ENCODE results near the gene KCNG2.

KCNG2 gene

DNA sequence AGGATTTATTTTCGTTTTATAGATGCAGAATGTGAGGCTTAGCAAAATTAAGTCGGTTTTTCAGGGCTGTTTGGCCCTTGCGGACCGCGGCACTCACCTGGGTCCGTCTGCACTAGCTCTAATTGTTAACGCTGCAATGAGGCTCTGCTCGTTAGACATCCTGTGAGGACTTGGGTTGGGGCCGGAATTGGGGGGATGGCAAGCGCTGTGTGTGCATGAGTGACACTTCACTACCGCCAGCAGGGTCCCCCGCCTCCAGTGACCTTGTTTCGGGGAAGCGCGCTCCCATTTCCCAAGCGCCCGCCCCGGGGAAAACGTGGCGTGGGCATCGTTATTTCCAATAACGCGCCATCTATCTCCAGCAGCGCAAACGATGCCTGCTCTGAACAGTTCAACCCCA lies 54.2 kb downstream of the KCNG2 start:
- no peak for TF ChIP-seq CTCF (IDR thresholded peaks at IDR 0.05)
- peak in 1 of 2 donors; percentile 34 for DNase-seq
- peaks cover 0 to 24% of the 10 kb centered on the region in 2 donors for H3K27me3 ChIP-seq
- H3K36me3 ChIP-seq, result no peaks in the 10 kb centered on the region
- peaks cover 0 to 6% (median 0%) of the 10 kb centered on the region in 4 donors for H3K4me1 ChIP-seq
- no peaks in the 10 kb centered on the region for H3K9me3 ChIP-seq
- no peak overlapping the region for H3K27ac ChIP-seq
- no peak overlapping the region for H3K4me3 ChIP-seq
- intact Hi-C loops (cut with DNase I; ENCODE audit: low total_unique reads), result no loop called here

- Histone ChIP-seq H3K9me3 (no peaks in the 10 kb centered on the region), H3K4me3 (no peak overlapping the region), H3K27ac (no peak overlapping the region), H3K4me1 (peaks cover 0 to 13% (median 0%) of the 10 kb centered on the region in 4 donors), H3K36me3 (no peaks in the 10 kb centered on the region), H3K27me3 (peaks cover 0 to 24% of the 10 kb centered on the region in 2 donors)
- TF ChIP-seq CTCF (IDR thresholded peaks at IDR 0.05), result no peak
- intact Hi-C loops (cut with DNase I; ENCODE audit: low total_unique reads), result no loop called here
- peak in 1 of 2 donors; percentile 56 for DNase-seq
These were observed 55.0 kb downstream of the KCNG2 start for GRCh38 chr18:79852561-79853302.

- H3K4me1 ChIP-seq, result peaks cover 0 to 13% (median 0%) of the 10 kb centered on the region in 4 donors
- DNase-seq, result peak in 1 of 2 donors; percentile 58
- no peak for TF ChIP-seq CTCF (IDR thresholded peaks at IDR 0.05)
- no peak overlapping the region for H3K4me3 ChIP-seq
- H3K27me3 ChIP-seq, result peaks cover 0 to 24% of the 10 kb centered on the region in 2 donors
- H3K36me3 ChIP-seq, result no peaks in the 10 kb centered on the region
- no peaks in the 10 kb centered on the region for H3K9me3 ChIP-seq
- H3K27ac ChIP-seq, result no peak overlapping the region
- intact Hi-C loops (cut with DNase I; ENCODE audit: low total_unique reads), result no loop called here
These were observed 55.7 kb downstream of the KCNG2 start for GRCh38 chr18:79853303-79853992.

DNA sequence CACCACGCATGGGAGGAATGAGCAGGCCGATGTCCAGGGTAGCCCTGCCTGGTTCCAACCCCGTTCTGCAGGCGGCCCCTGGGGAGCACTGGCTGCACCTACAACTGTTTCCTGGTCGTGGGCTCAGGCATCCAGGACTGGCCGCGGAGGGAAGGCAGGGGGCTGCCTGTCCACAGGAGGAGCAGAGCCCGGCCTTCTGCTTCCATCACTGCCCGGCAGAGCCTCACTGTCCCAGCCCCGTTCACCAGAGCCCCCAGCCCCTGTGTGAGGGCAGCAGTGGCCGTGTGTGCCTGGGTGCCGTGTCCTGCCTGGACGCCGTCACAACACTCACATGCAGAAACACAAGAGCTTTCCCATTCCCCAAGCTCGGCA lies 56.2 kb downstream of the KCNG2 start:
- H3K27ac ChIP-seq, result no peak overlapping the region
- no peak overlapping the region for H3K4me3 ChIP-seq
- intact Hi-C loops (cut with DNase I; ENCODE audit: low total_unique reads), result no loop called here
- H3K9me3 ChIP-seq, result no peaks in the 10 kb centered on the region
- no peaks in the 10 kb centered on the region for H3K36me3 ChIP-seq
- TF ChIP-seq CTCF (IDR thresholded peaks at IDR 0.05), result no peak
- peaks cover 0 to 24% of the 10 kb centered on the region in 2 donors for H3K27me3 ChIP-seq
- H3K4me1 ChIP-seq, result peaks cover 0 to 13% (median 0%) of the 10 kb centered on the region in 4 donors
- DNase-seq, result no peak

GRCh38 chr18:79855147-79855933 lies 57.6 kb downstream of the KCNG2 start:
- Histone ChIP-seq H3K27ac (no peak overlapping the region), H3K4me3 (no peak overlapping the region), H3K4me1 (peaks cover 0 to 13% (median 0%) of the 10 kb centered on the region in 4 donors), H3K9me3 (no peaks in the 10 kb centered on the region), H3K36me3 (no peaks in the 10 kb centered on the region), H3K27me3 (peaks cover 0 to 24% of the 10 kb centered on the region in 2 donors)
- TF ChIP-seq CTCF (IDR thresholded peaks at IDR 0.05), result no peak
- intact Hi-C loops (cut with DNase I; ENCODE audit: low total_unique reads), result no loop called here
- DNase-seq, result peak in 1 of 2 donors; percentile 41
